HG03108 (cell line): ENCODE measurements around the gene FKBP10.
A peak's percentile ranks its signal among the peaks of the same experiment; 100 is the strongest.

ENCODE experiments used
- ATAC-seq: cut with Tn5 transposase; IDR thresholded peaks from one replicate; pipeline ENCODE4 v1.9.1; 2021; ENCODE audit warnings: moderate library complexity; ENCODE audit not compliant: unreplicated experiment

FKBP10 gene

DNA sequence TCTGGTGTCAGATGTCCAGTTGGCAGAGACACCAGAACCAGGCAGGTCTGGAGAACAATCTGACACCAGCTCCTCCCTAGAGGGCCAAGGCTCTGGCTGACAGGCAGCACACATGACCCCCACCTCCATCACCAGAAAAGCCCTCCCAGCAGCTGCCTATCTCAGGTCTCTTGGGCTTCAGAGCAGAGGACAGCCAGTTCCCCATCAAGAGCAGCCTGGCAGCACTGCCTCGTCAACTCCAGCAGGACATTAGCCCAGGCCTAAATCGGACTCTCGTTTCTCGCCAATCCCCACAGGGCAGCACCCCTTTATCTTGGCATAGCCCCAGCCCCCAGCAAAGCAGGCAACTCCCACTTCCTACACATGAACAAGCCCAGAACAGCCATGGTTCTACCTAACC, 30.7 kb upstream of the FKBP10 start:
- ATAC-seq: no peak

DNA sequence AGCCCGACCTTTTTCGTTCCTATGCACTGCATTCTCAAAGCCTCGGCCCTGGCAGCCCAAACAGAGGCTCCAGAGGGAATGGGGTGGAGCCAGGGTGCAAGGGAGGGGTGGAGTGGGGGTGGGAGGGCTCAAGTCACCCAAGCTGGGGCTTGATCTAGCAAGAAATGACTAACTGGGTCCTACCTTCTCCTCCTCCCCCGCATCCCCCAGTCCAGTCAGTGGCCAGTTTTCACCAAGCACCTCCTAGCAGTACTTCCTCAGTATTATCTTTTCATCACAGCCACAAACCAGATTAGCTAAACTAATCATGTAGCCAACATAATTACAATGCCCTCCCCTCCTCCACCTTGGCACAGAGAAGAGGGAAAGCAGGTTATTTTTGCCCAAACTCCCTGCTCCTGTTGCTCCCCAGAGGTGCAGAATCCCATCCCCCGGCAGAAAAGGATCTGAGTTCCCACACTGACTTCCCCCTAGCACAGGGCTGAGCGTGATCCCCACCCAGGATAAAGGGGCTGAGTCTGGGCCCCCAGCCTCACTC, 28.5 kb upstream of the FKBP10 start:
- no peak for ATAC-seq

DNA sequence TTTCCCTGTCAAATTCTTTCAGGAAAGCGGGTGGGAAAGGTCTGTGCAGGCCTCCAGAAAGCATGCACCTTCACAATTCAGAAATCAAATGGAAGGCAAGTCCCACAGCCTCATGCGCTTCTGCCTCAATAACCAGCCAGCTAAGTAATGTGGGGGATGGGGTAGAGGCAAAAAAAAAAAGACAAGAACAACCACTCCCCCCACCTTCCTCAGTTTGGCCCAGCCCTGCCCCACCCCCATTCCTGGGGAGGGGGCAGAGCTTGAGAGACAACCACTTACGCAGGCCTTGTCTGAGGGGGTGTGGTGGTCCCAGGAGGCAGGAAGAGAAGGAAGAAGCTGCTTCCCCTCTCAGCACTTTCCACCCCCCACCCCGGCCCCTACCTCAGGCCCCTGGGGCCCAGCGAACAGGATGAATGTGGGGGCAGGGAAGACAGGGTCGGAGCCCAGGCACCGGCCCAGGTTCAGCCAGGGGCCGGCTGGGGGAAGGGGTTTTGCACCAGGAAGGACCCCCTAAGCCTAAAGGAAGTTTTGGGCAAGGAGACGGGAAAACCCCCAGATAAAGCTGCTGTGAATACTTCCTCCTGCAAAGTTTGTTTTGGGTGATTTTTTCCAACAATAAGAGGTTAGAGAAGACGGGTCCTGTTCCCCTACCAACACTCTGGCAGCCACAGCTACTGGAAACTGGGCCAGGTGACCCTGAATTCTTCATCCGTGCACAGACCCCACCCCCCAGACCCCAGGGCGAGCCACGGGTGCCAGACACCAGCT, 27.5 kb upstream of the FKBP10 start:
- ATAC-seq: no peak

DNA sequence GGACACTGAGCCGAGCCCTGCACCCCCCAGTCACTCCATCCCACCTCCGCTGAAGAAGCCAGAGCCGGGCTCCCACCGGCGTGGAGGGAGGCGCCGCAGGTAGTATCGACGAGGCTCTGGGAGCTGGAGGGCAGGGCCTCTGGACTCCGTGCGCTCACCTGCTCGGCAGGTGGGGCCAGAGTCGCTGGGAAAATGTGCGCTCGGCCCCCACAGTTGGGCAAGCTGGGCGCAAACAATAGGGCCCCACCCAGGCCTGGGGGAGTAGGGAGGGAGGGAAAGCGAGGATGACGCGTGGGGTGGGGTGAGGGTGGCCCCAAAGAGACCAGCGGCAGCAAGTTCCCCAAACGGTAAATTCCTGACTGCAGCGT, 27.0 kb upstream of the FKBP10 start:
- no peak for ATAC-seq

DNA sequence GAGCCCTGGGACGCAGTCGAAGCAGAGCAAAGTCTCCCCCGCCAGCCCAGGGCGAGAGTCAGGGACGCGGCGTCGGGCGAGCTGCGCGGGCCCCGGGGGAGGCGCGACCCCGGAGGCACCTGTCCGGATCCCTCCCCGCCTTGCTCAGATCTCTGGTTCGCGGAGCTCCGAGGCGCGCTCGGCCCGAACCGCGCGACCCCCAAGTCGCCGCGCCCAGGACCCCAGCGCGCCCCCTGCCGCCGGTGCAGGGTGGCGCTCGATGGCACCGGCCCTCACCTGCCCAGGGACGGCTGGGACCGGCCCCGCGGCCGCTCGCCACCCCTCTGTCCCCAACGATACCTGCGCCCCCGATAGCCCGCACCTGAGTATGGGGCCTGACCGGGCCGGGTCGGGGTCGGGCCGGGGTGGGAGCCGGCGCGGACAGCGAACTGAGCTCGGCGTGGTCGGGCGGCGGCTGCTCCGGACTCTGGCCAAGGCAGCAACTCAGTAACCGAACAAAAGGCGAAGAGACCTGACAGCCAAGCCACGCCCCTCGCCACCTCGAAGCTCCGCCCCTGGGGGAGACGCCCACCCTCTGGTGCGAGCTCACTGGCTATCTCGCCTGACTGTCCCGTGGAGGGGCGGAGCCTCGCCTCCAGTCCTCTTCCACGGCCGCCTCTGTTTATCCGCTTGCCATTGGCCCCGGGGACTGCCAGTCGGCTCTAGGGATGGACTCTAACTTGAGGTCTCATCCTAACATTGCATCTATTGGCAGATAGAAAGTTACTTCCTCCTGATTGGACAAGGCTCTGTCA, 26.4 kb upstream of the FKBP10 start, which contains the start of gene JUP:
TSS of gene JUP (minus strand) at position 485 of the 794 bp plus-strand sequence. CDS start 14,857 bp downstream, outside the sequence.
- ATAC-seq: peak; percentile 84

DNA sequence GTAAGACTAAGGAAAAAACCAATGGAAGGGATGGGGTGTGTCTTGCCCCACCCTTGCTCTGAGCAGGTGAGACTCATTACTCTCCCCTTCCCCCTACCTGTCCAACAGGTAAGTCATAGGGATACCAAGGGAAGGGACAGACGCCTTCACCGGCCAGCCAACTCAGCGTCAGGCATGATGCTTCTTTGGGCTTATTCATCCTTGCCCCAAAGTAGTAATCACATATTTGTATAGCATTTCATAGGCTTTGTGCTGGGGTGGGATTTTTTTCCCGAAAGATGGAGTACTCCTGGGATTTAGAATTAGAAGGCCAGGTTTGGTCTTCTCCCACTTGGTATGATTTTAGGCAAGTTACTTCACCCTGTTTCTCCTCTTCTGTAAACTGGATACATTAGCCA, 25.8 kb upstream of the FKBP10 start:
- ATAC-seq: no peak

DNA sequence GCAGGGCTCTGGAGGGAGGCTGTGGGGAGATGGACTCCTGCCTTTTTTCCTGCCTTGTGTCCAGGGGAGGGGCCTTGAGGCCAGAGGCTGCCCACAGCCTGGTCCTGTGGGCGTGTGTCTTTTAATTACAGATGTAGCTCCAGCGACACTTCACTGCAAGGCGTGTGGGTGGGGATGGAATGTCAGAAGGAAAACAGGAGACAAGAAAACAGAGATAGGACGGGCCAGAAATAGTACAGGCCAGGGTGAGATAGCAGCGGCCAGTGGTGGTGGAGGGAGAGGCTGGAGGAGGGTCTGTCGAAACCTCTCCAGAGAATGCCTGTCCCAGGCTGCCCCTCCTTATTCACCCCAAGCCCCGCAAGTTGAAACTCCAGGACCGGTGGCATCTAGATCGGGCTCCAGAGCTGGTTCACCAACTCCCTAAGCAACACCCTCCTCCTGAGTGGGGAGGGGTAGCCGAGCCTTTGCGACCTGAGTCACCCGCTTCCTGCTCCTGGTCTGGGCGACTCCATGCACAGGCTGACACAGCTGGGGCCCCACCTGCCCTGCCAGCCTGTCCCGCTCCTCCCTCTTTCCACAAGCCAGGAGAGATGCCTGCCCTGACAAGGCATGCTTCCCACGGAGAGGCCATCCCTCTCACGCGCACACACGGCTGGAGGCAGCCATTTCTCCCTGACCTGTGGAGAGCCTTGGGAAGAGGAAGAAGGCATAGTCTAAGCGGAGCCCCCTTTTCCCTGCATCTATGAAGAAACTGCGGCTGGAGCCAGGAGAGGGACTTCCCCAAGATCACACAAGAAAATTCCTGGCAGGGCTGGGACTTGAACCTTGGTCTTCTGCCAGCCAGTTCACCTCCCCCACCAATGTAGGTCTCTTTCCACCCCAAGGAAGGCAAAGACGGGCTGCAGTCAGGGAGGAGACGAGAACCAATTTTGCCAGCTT, 19.7 kb upstream of the FKBP10 start:
- ATAC-seq: no peak

DNA sequence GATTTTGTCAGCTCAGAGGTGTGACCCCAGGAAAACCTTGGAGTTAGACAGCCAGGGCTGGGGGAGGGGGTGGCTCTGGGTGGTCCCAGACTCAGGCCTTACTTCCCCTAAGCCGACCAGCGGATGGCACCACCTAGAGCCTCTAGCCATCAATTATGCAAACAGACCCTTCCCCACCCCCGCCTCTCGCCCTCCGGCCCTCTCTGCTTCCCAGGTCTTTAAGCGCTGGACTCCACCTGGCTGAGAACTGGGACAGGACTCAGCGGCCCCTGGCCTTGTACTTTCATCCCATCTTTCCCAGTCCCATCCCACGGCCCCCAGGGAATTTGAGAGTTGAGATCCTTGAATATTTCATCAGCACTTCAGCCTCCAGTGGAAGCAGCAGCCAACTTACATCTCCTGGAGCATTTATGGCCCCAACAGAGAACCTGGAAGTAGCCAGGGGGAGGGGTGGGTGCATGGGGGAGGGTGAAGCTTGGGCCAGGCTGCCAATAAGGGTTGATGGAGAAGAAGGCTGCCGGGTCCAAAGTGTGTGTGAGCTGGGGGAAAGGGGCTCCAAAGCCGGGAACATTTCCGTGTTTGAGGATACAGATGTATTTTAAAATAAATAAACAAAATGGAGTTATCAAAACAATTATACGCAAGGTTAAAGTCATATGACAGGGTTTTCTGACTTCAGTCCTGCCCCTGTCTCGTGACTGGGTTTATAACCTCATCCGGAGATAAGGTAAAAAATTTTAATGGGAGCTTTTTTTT, 18.8 kb upstream of the FKBP10 start:
- no peak for ATAC-seq

DNA sequence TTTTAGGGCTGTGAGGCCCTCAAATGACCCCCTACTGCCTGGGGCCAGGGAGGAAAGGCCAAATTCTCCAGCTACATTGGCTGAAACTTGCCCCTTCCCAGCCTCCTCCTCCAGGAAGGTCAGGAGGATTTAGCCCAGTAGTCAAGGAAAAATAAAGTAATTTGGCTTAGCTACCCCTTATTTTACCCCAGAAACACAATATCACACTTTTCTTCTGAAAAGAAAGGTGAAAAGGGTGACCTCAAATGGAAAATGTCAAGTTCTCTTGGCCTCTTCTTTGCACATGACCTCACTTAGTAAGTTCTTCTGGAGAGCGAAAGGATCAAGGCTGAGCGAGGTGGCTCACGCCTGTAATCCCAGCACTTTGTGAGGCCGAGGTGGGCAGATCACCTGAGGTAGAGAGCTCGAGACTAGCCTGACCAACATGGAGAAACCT, 18.2 kb upstream of the FKBP10 start:
- no peak for ATAC-seq

DNA sequence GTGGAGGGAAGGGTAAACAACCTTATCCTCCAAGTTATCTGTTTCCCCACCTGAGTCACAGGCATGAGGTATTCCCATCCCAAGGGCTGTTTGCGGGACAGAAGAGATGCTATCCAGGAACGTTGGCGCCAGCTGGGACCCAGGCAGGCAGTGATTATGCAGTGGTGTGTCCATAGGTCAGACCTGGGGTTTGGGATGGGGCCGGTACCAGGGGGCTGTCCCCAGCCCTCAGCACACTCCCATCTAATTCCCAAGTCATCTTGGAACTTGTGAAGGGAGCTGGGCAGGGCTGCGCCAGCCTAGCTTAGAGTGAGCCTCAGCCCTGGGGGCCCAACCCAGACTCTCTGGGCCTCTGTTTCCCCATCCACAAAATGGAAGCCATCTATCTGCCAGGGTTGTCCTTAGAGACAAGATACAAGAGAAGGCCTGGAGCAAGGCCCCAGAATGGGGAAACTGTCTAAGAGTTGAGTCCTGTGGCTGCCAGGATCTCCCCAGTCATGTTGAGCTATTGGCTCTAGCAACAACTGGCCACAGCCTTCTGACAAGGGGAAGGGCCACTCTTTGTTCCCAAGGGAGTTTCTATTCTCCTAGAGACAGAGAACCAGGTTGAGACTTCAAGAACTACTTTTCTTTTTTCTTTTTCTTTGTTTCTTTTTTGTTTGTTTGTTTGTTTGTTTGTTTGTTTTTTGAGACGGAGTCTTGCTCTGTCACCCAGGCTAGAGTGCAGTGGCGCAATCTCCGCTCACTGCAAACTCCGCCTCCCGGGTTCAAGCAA, 16.5 kb upstream of the FKBP10 start:
- no peak for ATAC-seq

DNA sequence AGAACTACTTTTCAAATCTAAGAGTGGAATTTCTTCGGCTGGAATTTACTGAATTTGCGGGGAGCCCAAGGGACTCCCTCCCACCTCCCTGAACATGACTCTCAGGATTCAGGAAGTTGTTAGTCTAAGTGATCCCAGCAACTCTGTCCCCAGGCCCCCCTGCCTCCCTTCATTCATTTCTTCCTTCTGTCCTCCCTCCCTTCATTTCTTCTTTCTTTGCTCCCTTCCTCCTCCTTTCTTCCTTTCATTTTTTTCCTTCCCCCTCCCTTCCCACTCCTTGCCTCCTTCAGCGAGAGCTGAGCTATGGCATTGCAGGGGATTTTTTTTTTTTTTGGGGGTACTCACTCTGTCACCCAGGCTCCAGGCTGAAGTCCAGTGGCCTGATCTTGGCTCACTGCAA, 15.4 kb upstream of the FKBP10 start:
- ATAC-seq: no peak

DNA sequence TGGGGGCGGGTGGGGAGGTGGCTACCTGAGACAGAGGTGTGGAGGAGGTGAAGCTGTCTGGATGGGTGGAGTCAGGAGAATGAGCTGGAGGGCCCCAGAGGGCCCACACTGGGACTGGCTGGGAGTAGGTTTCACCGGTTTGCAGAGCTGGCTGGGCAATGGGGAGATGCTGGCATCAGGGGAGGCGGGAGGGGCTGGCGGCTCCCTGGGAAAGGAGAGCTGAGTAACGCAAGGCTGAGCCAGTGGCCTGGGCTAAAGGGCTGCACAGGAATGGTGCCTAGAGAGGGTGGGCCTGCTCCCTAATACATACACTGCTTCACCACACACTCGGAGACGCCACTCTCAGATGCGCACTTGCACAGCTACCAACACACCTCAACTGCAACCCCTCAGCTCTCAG, 13.4 kb upstream of the FKBP10 start:
- ATAC-seq: no peak

DNA sequence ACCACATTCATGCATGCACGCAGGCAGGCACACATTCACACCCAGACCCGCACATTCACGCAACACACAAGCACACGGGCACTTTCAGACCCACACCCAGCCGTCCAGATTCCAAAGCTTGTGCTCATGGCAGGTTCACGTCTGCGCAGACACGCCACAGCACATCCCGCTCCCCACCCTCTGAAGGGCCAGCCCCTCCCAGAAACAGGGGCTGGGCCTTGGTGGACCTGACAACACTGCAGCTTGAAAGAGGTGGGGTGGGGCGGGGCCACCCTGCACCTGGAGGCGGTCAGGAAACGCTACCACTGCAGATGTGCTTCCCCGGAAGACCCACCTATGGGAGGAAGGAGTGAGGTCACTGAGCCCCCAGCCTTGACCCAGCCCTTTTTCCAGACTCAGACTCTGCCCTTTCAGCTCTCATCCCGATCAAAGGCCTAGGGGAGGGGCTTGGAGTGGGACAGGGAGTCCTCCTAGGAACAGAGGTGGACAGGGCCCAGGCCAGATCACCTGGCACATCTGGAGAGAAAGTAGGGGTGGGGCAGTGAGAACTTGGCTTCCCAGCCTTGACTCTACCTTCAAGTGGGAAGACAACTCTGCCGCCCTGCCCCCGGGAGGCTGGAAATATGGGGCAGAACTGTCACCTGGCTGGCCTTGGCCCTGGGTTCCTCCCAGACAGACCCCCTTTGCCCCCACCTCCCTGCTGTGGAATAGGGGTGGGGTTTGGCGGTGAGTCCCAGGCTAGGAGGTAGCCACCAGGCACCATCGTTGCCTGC, 12.0 kb upstream of the FKBP10 start:
- no peak for ATAC-seq

DNA sequence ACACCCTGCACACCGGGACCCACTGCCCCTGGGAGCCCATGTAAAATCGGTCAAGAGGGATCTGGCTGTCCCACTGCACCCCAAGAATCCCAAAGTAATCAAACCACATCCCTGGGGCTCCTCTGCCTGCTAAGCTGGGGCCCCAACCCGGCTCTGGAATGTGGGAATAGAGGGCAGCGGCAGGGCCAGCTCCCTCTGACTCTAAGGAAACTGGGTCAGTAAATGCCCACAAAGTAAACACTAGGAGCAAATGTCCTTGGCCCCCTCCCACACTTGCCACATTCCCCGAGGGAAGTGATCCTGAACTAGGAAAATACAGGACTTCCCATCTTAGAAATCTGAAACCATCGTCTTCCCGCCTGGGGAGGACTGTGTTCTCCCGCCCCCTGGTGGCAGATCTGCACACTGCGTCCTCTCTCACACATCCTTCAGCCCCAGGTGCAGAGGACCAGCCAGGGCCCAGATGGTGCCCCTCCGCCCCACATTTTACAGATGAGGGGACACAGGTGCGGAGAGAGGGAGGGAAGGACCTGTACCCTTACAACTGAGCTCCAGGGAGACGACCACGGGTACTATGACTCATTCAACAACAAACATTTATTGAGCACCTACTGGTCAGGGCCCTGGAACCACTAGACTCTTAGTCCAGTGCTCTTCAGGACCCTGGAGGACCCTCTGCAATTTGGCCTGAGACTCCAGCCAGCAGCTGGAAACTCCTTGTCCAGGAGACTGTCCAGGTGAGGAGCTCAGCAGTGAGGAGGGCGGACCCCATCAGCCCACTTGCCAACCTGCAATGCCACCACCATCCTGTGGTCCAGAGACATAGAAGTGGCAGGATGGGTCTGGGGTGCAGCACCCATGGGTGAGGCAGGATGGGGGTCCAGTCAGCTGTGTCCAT, 11.2 kb upstream of the FKBP10 start:
- no peak for ATAC-seq

DNA sequence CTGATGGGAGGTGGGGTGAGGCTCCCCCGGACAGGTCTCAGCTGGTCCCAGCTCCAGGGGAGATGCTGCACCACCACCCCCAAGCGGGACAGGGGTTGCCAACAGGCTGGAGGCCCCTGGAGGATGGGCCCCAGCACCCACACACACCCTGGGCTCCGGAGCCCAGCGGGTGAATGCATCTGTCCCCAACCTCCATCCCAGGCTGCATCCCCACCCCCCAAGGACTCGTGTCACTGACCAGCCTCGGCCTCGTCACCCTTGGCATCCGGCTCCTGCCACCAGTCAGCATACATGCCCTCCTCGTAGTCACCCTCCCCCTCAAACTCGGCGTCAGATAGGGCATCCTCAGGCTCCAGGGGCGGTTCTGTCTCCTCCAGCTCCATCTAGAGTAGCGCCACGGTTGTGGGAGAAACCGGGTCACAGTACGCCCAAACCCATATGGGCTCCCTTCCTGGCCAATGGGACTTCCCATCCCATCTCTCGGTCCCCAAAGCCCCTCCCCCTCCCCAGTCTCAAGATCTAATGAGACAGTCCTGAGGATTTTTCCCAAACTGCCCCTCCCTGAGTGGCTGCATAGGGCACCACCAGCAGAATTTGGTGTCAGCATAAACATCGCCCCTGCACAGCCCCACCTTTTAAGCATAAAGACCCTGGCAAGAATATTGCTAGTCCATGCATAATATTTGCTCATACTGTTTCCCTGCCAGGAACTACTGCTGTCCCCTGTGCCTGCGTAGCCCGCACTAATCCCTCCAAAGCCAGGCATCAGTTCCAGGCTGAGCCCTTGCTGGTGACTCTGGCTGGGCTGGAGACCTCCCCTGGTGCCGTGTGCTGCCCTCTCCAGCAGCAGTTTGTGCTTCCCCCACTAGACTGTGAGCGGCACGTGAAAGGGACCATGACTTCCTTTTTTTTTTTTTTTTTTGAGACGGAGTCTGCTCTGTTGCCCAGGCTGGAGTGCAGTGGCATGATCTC, 9.5 kb upstream of the FKBP10 start:
- ATAC-seq: no peak

DNA sequence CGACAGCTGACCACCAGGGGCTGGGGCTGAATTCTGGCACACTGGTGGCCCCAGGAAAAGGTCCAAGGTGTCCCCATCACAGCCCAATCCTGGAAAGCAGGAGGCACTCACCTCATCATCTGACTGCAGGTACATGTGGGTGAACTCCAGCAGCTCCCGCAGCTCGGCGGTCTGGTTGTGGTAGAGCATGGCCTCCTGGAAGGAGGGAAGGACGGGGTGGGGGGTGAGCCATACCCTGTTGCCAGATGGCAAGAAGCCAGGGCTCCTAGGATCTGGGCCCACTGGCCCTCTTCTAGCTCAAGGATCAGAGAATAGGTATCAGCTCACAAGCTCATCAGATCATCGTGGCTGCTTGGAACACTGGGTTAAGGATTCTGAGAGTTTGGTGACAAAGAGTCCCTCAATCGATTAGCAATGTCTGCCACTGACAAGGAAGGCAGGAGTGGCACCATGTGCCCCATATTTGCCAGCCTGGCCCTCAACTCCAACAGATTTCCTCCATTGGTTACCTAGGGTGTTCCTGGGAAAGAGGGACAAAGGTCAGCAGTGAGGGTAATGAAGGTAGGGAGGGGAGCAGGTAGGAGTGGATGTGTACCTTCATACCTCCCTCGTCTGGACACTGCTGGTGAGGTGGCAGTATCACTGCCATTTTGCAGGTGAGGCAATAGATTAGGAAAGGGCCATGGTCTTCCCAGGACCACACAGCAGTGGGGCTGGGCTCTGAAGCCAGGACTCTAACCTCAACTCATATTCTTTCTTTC, 5.9 kb upstream of the FKBP10 start:
- no peak for ATAC-seq
